GM18511 (cell line): ENCODE data around the gene IGFLR1.
"Not testable (repeated sequence)": the region's sequence is repeated elsewhere in the genome, so short reads cannot be mapped to it uniquely, and the experiment has no call there.

ENCODE experiments used
- ATAC-seq: cut with Tn5 transposase; IDR thresholded peaks from one replicate; pipeline ENCODE4 v1.9.1; 2021; ENCODE audit warnings: mild to moderate bottlenecking, moderate library complexity; ENCODE audit not compliant: unreplicated experiment

Gene IGFLR1

GRCh38 chr19:35777961-35778360 is 35.7 kb upstream of the IGFLR1 start:
- ATAC-seq, result no peak

DNA sequence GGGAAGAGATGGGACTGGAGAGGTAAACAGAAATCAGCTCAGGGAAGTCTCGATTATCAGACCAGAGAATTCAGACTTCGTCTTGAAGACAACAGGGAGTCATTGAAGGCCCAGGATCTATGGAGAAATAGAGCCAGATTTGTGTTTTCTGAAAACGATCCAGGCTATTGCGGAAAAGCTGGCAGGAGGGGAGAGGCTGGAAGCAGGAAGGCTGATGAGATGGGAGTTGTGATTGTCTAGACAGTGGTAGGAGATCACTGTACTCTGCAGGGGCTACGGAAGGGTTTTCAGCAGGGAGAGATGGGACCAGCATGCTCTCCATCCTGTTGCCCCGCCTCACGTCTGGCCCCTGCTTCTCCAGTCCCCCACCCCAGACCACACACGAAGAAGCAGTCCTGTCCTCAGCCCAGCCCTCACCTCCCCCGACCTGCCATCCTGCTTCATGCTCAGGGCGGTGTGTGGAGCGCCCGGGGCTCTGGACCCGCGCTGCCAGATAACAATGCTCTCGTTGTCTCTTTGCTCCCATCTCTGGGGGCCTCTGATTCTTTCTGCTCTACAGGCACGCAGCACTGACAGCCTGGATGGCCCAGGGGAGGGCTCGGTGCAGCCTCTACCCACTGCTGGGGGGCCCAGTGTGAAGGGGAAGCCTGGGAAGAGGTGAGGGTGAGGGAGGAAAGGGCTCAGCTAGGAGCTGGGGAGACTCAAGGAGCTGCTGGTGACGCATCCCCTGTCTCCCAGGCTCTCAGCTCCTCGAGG is 35.0 kb upstream of the IGFLR1 start:
- ATAC-seq, result no peak

GRCh38 chr19:35776102-35776788 is 34.0 kb upstream of the IGFLR1 start:
- no peak for ATAC-seq

GRCh38 chr19:35775298-35776101 is 33.2 kb upstream of the IGFLR1 start, which contains the start of gene ARHGAP33:
TSS of gene ARHGAP33 (plus strand) at chr19:35775564. CDS start at chr19:35775659, 95 bp downstream.
- ATAC-seq, result peak; percentile 96

DNA sequence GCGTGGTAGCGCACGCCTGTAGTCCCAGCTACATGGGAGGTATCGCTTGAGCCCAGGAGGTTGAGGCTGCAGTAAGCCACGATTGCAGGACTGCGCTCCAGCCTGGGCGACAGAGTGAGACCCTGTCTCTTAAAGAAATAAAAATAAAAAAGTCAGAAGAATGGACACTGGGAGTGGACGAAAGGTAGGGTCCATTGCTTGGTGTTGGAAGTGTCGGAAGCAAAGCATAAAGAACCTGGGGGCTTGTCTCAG is 32.7 kb upstream of the IGFLR1 start:
- no peak for ATAC-seq

DNA sequence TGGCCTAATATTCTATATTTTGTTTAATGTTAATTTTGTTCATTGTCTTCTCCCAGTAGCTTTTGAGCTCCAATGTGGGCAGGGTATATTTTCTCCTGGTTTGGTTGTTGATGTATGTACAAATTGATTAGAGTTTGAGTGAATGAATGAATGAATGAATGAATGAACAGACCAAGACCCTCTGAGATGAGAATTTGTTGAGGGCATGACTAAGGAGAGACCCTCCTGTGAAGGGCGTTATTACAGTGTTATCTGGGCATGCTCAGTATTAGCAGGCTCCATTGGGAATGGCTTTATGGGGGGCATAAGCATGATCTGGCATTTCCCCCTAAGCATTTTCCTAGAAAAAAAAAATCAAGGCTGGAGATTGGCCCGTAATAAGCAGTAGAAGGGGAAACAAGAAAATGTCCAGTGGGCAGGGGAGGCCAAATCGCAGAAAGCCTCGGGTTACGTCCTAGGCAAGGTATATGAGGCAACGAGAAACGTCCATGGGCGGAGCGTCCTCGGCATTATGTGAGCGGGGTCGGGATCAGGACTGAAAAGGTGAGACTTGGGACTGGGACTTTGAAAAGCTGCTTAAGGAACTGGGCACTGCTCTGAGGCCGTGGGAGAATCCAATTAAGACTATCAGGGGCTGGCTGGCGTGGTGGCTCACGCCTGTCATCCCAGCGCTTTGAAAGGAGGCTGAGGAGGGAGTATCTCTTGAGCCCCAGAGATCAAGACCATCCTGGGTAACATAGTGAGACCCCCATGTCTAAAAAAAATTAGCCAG is 32.2 kb upstream of the IGFLR1 start:
- no peak for ATAC-seq

DNA sequence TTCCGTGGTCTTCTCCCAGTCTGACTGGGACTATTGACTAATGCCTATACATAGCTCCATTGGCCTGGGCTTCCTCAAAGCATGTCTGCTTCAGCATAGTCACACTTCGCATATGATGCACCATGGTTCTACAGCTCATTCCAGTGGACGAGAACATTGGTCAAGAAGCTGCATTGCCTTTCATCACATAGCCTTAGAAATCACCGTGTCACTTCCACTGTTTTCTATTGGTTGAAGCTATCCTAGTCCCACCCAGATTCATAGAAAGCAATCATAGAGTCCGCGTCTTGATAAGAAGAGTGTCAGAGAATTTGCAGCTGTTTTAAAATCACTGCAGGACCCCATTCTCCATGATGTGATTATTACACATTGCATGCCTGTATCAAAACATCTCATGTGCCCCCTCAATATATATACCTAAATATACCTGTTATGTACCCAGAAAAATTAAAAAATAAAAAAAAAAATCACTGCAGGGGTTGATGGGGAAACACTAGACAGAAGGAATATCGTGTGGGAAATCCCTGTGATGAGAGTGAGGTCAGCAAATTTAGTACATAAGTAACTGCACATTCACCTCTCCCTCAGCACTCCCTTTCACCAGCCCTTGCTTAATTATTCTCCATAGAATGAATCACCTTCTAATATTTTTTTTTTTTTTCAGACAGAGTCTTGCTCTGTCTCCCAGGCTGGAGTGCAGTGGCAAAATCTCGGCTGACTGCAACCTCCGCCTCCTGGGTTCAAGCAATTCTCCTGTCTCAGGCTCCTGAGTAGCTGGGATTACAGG is 31.0 kb upstream of the IGFLR1 start:
- ATAC-seq, result no peak

DNA sequence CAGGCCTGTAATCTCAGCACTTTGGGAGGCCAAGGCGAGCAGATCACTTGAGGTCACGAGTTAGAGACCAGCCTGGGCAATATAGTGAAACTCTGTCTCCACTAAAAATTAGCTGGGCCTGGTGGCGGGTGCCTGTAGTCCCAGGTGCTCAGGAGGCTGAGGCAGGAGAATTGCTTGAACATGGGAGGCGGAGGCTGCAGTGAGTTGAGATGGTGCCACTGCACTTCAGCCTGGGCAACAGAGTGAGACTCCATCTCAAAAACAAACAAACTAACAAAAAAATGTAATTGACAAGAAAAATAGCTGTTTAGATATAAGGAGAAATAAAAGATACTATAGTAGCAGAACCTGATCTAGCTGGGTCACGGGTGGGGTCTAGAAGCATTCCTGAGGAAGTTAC is 30.1 kb upstream of the IGFLR1 start:
- ATAC-seq, result not testable (repeated sequence)

DNA sequence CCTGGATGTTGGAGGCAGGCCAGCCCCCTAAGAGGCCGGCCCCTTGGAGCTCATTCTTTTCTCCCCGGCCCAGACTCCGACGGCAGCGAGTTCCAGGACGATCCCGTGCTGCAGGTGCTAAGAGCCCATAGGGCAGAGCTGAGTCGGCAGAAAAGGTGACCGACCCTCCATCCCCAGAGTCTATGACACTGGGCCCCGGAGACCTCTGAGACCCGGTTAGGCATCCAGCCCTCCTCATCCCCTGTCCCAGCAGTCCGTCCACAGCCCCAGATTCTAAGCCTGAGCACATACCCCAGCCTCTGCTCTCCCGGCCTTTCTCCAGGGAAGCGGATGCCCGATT is 25.8 kb upstream of the IGFLR1 start:
- ATAC-seq, result no peak

DNA sequence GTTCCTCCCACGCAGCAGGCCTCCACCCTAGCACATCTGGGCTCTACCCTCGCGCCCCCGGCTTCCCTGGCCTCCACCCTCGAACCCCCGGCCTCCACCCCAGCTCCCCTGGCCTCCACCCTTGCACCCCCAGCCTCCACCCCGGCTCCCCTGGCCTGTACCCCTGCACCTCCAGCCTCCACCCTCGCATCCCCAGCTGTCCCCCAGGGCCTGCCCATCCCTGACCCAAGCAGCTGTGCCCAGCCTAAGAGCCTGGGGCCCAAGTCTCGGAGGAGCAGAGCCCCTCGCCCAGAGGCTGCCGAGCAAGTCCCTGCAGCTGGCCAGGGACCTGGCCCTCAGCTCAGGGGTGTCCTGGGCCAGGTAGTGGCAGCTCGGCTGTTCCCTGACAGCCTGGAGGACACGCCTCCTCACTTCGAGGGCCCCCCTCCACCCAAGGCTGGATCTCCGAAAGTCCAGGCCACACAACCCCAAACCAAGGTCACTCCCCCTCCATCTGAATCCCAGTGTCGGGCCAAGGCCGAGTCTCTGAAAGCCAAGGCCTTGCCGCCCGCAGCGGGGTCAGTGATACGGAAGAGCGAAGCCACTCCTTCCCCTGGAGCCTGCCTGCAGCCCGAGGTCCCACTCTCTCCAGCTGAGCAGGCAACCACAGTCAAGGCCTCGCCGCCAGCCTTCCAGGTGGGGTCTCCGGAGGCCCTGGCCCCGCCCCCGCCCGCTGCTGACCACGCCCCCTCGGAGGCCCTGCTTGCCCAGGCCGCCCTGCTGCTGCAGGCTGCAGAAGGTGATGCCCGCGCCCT is 25.2 kb upstream of the IGFLR1 start:
- no peak for ATAC-seq

- no peak for ATAC-seq
Measured at GRCh38 chr19:35766571-35767104, 24.4 kb upstream of the IGFLR1 start.

DNA sequence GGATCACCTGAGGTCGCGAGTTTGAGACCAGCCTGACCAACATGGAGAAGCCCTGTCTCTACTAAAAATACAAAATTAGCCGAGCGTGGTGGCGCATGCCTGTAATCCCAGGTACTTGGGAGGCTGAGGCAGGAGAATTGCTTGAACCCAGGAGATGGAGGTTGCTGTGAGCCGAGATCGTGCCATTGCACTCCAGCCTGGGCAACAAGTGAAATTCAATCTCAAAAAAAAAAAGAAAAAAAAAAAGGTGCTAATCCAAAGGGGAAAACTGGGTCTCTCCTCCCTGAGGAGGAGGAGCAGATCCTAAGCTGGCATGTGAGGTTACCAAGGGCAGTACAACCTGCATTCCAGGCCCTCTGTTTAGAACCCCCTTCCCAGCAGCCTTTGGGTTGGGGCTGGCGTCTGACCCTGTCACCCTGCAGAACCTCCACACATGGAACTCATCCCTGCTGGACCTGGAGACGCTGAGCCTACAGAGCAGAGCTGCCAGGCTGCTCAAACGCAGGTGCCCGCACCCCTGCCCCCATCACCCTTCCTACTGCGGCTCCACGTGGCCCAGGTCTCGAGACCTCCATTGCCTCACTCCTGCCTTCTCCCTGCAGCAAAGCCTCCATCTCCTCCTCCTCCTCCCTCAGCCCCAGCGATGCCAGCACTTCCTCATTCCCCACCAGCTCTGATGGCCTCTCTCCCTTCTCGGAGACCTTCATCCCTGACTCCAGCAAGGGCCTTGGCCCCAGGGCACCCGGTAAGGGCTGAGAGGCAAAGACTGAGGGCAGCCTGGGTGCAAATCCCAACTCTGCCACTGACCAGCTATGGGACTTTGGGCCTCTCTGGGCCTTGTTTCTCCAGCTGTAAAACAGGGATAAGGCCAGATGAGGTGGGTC is 22.4 kb upstream of the IGFLR1 start:
- ATAC-seq, result no peak

GRCh38 chr19:35760711-35761349 is 18.6 kb upstream of the IGFLR1 start:
- ATAC-seq, result no peak

GRCh38 chr19:35759697-35760096 is 17.4 kb upstream of the IGFLR1 start:
- no peak for ATAC-seq

DNA sequence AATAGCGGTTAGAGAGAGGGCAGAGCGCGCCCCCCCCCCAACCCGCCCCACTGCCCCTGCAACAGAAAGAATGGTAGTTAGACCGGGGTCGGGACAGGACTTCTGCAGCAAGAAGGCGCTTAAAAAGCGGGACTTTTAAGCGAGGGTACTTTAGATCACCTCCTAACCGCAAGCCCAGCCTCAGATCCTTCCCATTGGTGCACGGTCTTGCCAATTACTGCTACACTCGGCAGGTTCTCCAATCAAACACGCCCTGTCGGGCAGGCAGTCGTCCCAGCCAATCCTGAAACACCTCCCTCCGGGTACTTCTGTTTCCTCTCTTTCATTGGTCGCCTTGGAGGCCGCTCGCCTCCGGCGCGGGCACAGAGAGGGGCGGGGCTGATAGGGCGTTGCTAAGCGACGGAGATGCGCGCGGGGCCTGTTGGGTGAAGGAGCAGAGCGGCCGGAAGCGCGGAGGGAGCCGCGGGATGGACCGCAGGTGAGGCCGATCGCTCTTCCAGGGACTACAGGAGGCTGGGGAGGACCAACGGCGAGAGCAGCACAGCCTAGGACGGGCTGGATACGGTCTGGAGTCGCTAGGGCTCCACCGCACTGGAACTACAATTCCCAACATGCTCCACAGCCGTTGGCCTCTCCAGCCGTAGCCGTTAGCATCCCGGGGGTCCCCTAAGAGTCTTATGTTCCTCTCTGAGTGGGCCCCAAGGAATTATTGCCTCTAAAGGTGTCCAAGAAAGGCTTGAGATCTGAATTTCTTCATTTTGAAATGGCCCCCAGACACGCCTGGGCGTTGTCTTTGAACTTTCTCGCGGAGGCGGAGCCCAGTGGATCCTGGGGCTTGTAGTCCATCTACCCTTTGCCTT is 15.7 kb upstream of the IGFLR1 start, which contains the start of gene PROSER3:
TSS of gene PROSER3 (plus strand) at position 428 of the 860 bp plus-strand sequence. CDS start at position 468, 40 bp downstream.
- peak; percentile 96 for ATAC-seq

- peak; percentile 7 for ATAC-seq
Measured at GRCh38 chr19:35757231-35757748, 15.0 kb upstream of the IGFLR1 start.
